GM12891 (cell line): ENCODE data around the gene SLF1.

ENCODE experiments used
- POLR2A ChIP-seq: IDR thresholded peaks from 2 replicates; pipeline ENCODE4 v1.6.1; 2011; ENCODE audit warnings: low read depth, low read length, control low read depth
- POLR2AphosphoS5 ChIP-seq: IDR thresholded peaks from 2 replicates; pipeline ENCODE4 v1.6.1; 2011; ENCODE audit warnings: low read depth, low read length, control low read depth
- TAF1 ChIP-seq: IDR thresholded peaks from 2 replicates; pipeline ENCODE4 v1.6.1; 2011; ENCODE audit warnings: low read depth, low read length, control low read depth

GRCh38 chr5:94705427-94705826 lies 87.0 kb downstream of the SLF1 start:
- no peak for TF ChIP-seq POLR2A
- no peak for TF ChIP-seq POLR2AphosphoS5
- TF ChIP-seq TAF1, result no peak
